Epidermal melanocyte (primary cell): Measurements from ENCODE around the gene KCNAB1.

Source experiments
- DNase-seq: peaks from one replicate; pipeline ENCODE4 v3.0.0; 2011; ENCODE audit warnings: low spot score; ENCODE audit not compliant: insufficient read length

KCNAB1 gene

GRCh38 chr3:156530980-156531379 is 410.6 kb downstream of the KCNAB1 start:
- no peak for DNase-seq

GRCh38 chr3:156532730-156533129 is 412.4 kb downstream of the KCNAB1 start:
- no peak for DNase-seq

- DNase-seq, result no peak
Measured at GRCh38 chr3:156533205-156533604, 412.8 kb downstream of the KCNAB1 start.

- peak; percentile 75 for DNase-seq
Measured at GRCh38 chr3:156535162-156535627, 414.8 kb downstream of the KCNAB1 start.

GRCh38 chr3:156535798-156536197 is 415.4 kb downstream of the KCNAB1 start:
- no peak for DNase-seq

GRCh38 chr3:156536524-156537316 is 416.3 kb downstream of the KCNAB1 start:
- DNase-seq, result no peak

GRCh38 chr3:156539051-156539450 is 418.7 kb downstream of the KCNAB1 start:
- no peak for DNase-seq

- DNase-seq, result no peak
Measured at GRCh38 chr3:156539802-156540201, 419.4 kb downstream of the KCNAB1 start.

GRCh38 chr3:156542101-156543042 is 422.0 kb downstream of the KCNAB1 start:
- no peak for DNase-seq

- no peak for DNase-seq
Measured at GRCh38 chr3:156543043-156543555, 422.7 kb downstream of the KCNAB1 start.

GRCh38 chr3:156547637-156548036 is 427.3 kb downstream of the KCNAB1 start:
- DNase-seq, result no peak

- no peak for DNase-seq
Measured at GRCh38 chr3:156548041-156548687, 427.8 kb downstream of the KCNAB1 start.

- DNase-seq, result no peak
Measured at GRCh38 chr3:156548902-156549301, 428.5 kb downstream of the KCNAB1 start.

GRCh38 chr3:156551261-156551660 is 430.9 kb downstream of the KCNAB1 start:
- no peak for DNase-seq

- DNase-seq, result no peak
Measured at GRCh38 chr3:156551746-156552145, 431.4 kb downstream of the KCNAB1 start.

GRCh38 chr3:156552973-156553372 is 432.6 kb downstream of the KCNAB1 start:
- DNase-seq, result no peak

- no peak for DNase-seq
Measured at GRCh38 chr3:156553705-156554356, 433.5 kb downstream of the KCNAB1 start.

GRCh38 chr3:156554515-156554841 is 434.1 kb downstream of the KCNAB1 start:
- DNase-seq, result no peak

GRCh38 chr3:156554842-156555687 is 434.7 kb downstream of the KCNAB1 start, which contains the start of gene SSR3:
TSS of gene SSR3 (minus strand) at chr3:156555117. CDS start at chr3:156555089, 28 bp downstream.
- peak; percentile 85 for DNase-seq

- no peak for DNase-seq
Measured at GRCh38 chr3:156558389-156558788, 438.0 kb downstream of the KCNAB1 start.
